Raji (cell line): ENCODE data around the gene MCF2L.

Experiments
- POLR2A ChIP-seq: IDR thresholded peaks from 2 replicates; pipeline ENCODE4 v1.6.1; 2011; ENCODE audit warnings: low read depth, low read length, control low read depth; ENCODE audit not compliant: insufficient read depth

The MCF2L gene

DNA sequence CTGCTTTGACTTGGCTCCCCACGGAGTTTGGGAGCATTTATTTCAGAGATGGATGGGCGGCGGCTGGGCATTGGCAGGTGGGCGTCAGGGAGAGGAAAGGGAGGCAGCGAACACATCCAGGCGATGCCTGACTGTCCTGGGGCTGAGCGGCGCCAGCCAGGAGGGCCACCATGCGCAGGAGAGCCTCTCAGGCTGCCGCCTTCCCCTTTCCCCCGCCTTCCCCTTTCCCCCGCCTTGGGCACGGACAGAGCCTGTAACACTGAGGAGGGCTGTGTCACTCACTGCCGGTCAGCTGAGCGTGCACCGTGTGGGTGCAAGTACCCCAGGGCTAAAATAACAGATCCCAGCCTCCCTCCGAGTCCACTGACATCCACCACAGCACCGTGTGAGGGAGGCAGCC lies 11.4 kb downstream of the MCF2L start:
- no peak for TF ChIP-seq POLR2A

DNA sequence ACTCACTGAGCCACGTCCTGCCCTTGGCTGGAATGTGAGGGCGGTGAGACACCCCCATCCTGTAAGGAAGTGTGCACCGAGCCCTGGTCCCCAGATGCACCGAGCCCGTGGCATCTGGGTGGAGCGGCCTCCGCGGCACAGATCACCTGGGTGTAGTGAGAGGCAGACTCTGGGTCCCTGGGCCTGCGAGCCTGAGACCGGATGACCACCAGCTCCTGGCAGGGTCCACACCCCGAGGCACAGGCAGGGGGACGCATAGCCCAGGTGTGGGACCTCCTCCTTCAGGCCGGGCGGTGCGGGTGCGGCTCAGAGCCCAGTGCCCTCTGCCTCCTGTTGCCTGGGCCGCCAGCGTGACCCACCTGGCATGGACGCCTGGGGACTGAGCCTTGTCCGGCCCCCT lies 12.4 kb downstream of the MCF2L start:
- TF ChIP-seq POLR2A = no peak

GRCh38 chr13:112982281-112983041 lies 13.4 kb downstream of the MCF2L start:
- no peak for TF ChIP-seq POLR2A

GRCh38 chr13:112983042-112983305 lies 14.0 kb downstream of the MCF2L start:
- no peak for TF ChIP-seq POLR2A

DNA sequence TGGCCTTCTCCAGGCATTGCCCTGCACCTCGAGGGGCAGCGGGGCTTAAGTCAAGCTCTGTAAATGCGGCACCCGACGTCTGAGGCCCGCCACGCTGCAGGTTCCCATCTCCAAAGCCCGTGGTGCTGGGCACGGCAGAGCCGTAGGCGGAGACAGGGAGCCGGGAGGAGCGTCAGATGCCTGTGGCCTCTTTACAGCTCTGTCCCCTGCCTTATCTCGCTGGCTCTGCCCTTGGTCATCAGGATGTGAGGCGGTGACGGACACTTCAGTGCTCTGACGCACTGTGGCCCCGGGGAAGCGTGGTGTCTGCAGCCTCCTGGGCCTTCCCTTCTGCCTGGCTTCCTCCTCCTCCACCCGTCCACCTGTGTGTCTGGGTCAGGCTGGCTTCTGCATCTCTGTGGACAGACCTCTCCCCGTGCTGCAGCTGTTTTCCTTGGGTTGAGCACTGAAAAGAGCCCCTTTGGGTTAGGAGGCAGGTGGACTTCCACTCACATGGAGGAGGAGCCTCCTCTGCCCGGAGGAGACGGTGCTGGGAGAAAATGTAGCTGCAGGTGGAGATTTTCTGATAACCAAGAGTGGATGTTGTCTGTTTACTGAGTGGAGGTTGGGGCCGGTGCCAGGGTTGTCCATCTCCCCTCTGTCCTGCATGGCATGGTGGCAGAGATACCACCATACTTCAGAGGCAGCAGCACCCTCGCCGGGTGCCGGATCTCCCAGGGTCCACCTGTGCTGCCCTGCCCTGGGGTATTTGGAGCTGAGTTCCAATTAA lies 14.6 kb downstream of the MCF2L start:
- TF ChIP-seq POLR2A = no peak

- TF ChIP-seq POLR2A = no peak
These were observed 15.5 kb downstream of the MCF2L start for GRCh38 chr13:112984501-112984900.

GRCh38 chr13:112984954-112985802 lies 16.2 kb downstream of the MCF2L start:
- TF ChIP-seq POLR2A = no peak

DNA sequence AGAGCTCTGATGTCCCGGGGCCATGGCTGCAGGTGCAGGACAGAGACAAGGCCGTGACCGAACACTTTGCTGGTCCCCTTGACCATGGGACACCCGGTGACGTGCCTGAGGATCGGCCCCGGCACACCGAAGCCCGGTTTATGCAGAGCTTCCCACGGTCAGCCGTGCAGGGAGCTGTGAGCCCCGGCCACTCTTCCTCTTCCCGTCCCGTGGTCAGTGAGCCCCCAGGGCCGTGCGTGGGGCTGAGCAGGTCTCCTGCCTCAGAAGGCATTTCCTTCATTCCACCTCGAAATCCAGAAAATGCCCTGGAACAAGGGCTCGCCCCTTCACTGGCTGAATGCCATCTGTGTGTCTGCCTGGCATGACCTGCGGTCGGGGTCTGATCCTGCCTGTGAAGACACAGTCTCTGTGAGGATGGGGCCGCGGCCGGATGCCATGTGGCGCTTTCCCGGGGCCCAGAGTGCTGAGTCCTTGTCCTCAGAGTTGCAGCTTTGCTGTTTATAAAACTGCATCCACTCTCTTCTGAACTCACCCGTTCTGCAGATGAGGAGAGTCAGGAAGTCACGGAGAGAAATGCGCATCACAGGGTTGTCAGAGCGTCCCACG lies 16.9 kb downstream of the MCF2L start:
- no peak for TF ChIP-seq POLR2A

DNA sequence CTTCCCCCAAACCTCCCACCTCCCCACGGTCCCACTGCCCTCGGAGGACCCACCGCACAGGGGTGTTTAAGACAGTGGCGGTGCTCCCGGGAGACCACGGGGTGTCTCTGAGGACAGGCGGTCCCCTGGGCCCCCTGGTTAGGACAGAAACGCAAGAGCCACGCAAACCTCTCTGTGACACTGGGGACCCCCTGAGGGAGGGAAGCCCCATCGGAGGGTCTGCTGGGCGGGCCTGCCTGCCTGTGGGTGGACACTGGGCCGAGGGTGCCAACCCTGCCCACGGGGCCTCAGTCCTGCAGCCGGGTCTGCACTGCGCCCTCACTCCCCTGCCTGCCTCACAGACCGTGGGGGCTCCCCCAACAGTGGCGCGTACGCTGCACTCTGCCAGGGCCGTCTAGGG lies 17.5 kb downstream of the MCF2L start:
- TF ChIP-seq POLR2A = no peak

- TF ChIP-seq POLR2A = no peak
These were observed 18.1 kb downstream of the MCF2L start for GRCh38 chr13:112986946-112987681.

DNA sequence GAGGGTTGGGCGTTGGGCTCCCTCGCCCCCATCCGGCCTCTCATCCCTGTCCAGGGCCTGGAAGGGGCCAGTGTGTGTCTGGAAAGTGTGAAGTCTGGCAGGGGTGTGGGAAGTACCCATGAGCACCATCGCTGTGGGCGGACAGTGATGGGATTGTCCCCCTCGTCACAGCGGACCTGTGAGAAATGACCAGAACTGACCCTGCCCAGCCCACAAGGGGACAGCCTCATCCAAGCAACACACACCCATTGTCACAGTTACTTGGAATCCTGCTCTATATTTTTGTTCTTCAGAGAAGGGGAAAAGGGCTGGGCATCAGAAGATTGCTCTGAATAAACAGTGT lies 18.6 kb downstream of the MCF2L start:
- no peak for TF ChIP-seq POLR2A

- no peak for TF ChIP-seq POLR2A
These were observed 21.8 kb downstream of the MCF2L start for GRCh38 chr13:112990783-112991182.

- TF ChIP-seq POLR2A = no peak
These were observed 22.6 kb downstream of the MCF2L start for GRCh38 chr13:112991609-112992008.

DNA sequence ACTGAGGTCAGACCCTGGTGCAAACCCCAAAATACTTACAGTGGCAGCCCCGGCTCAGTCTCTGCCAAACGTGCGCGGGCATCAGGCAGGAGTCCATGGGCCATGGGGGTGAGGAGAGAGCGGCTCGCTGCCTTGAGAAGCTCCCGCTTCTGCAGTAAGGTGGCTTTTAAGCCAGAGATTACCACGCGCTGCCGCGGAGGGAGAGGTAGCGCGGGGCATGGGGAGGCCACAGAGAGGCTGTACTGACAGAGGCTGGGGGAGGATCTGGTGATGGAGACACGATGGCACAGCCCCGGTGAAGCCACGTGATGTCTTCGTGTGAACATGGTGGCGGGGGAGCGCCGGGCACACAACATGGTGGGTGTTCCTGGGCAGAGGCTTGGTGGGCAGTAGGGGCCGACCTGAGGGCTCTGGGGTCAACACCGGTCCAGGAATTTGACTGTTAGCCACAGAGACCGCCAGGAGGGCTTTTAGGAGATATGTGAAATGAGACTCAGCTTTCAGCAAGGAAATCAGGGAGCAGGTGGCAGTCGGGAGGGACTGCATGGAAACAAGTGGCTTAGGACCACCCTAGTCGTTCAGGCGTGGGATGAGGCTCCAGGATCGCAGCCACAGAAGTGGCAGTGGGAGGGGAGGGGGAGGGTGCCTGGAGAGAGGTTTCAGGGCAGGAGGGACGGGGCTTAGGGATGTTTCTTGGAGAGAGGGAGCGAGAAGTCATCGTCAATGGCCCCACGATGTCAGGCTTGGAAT lies 24.1 kb downstream of the MCF2L start:
- no peak for TF ChIP-seq POLR2A
